Measurements from ENCODE around the gene SAP30BP. TPM values are rescaled to one million over a fixed set of nuclear protein-coding genes. Genes with fewer than 3 reads are reported as not detected.

SAP30BP gene
- total RNA-seq, 1 experiment from 2014 or later, result 89.7 TPM

GRCh38 chr17:75629157-75629556 lies 38.0 kb upstream of the SAP30BP start:
- Mint-ChIP-seq H3K9me3 (no peaks in the 10 kb centered on the region), H3K36me3 (ENCODE audit: insufficient read depth in 1 of 3, low read depth in 3 of 3) (peaks cover 0 to 15% (median 2%) of the 10 kb centered on the region in 3 experiments; a peak in 4 of 7 replicates), H3K27me3 (ENCODE audit: low read depth) (no peaks in the 10 kb centered on the region), H3K4me1 (peaks cover 11% of the 10 kb centered on the region in 2 experiments), H3K27ac (no peak overlapping the region), H3K4me3 (no peak overlapping the region)
- Histone ChIP-seq H3K23me2 (ENCODE audit: insufficient read length, low read depth, low read length, poor library complexity, severe bottlenecking) (no peaks in the 10 kb centered on the region), H3K27ac (ENCODE audit: insufficient read length, low read depth, low read length) (no peak overlapping the region), H2BK120ac (ENCODE audit: low read depth, low read length, poor library complexity, severe bottlenecking) (no peak overlapping the region), H4K5ac (ENCODE audit: insufficient read length, low read depth, low read length) (no peak overlapping the region), H3K4me1 (ENCODE audit: insufficient read depth, low read length) (no peaks in the 10 kb centered on the region; the same call in 1 of the 2 replicates), H2AFZ (ENCODE audit: low read length) (no peak overlapping the region), H3K4ac (ENCODE audit: low read depth, low read length) (no peak overlapping the region), H3T11ph (ENCODE audit: low read length) (no peak overlapping the region), H3K27me3 (ENCODE audit: insufficient read depth, low read length) (no peaks in the 10 kb centered on the region), H3K9ac (ENCODE audit: extremely low read depth, insufficient read length, low read length) (no peak overlapping the region), H3K4me2 (ENCODE audit: insufficient read depth, insufficient read length, low read length) (no peak overlapping the region), H3K79me1 (ENCODE audit: insufficient read depth, low read depth, low read length, poor library complexity, severe bottlenecking) (no peaks in the 10 kb centered on the region), H2BK15ac (ENCODE audit: low read depth, low read length) (no peak overlapping the region), H3K18ac (ENCODE audit: insufficient read length, low read depth, low read length) (no peak overlapping the region), H2AK5ac (ENCODE audit: insufficient read length, low read length) (no peak overlapping the region), H3K9me3 (ENCODE audit: control insufficient read depth, low read depth, low read length) (no peaks in the 10 kb centered on the region), H4K20me1 (ENCODE audit: control insufficient read depth, insufficient read depth, insufficient read length) (no peaks in the 10 kb centered on the region), H2BK12ac (ENCODE audit: insufficient read length, low read depth, low read length) (no peak overlapping the region), H3K23ac (ENCODE audit: insufficient read length, low read depth, low read length) (no peak overlapping the region), H4K8ac (replicated peaks; ENCODE audit: insufficient read length, low read depth, low read length) (no peak overlapping the region), H4K91ac (ENCODE audit: insufficient read length, low read depth, low read length) (no peak overlapping the region), H2BK20ac (ENCODE audit: low read depth, low read length, poor library complexity, severe bottlenecking) (no peak overlapping the region), H3K14ac (ENCODE audit: insufficient read depth, low read length) (no peak overlapping the region), H2BK5ac (ENCODE audit: insufficient read length, low read length) (no peak overlapping the region), H3K79me2 (ENCODE audit: insufficient read depth, low read length) (no peaks in the 10 kb centered on the region), H3K56ac (ENCODE audit: insufficient read length, low read depth, low read length) (no peak overlapping the region)
- WGBS (ENCODE audit: extremely low coverage, insufficient read length, low lambda C conversion rate), result no CpG with 5 or more reads among the region's 14 CpGs
- no peak for DNase-seq
- no peak for TF ChIP-seq CTCF (conservative IDR thresholded peaks at IDR 0.05)

Data from H9 (cell line).